Skin epidermis (tissue), 12 donors: Measurements from ENCODE around the gene CADM2.

Experiments
- H3K27ac ChIP-seq, 21 experiments: fragments of 200-600 bp; sonication (generic) in 11 of 21; one replicate each; pipeline ENCODE4 v1.5.0; 2020; ENCODE audit warnings: mild to moderate bottlenecking in 3 of 21, inconsistent platforms in 2 of 21, moderate library complexity in 2 of 21
- H3K4me3 ChIP-seq, 7 experiments: fragments of 200-600 bp; sonication (generic) in 2 of 7; one replicate each; pipeline ENCODE4 v1.5.0; 2020; ENCODE audit warnings: inconsistent platforms in 2 of 7, mild to moderate bottlenecking in 2 of 7, moderate library complexity in 1 of 7

Gene CADM2

GRCh38 chr3:85721409-85722145 lies 762.8 kb downstream of the CADM2 start:
- no peak overlapping the region for H3K4me3 ChIP-seq

GRCh38 chr3:85725809-85726208 lies 767.0 kb downstream of the CADM2 start:
- no peak overlapping the region for H3K27ac ChIP-seq
- no peak overlapping the region for H3K4me3 ChIP-seq

More at GRCh38 chr3:85721409-85722145, 762.8 kb downstream of the CADM2 start:
- no peak overlapping the region for H3K27ac ChIP-seq

GRCh38 chr3:85726241-85726640 lies 767.5 kb downstream of the CADM2 start:
- no peak overlapping the region for H3K4me3 ChIP-seq
- no peak overlapping the region for H3K27ac ChIP-seq

- Histone ChIP-seq H3K27ac (no peak overlapping the region), H3K4me3 (no peak overlapping the region)
Observed at GRCh38 chr3:85737846-85738245, 779.1 kb downstream of the CADM2 start.

- Histone ChIP-seq H3K4me3 (no peak overlapping the region), H3K27ac (no peak overlapping the region)
Observed at GRCh38 chr3:85740561-85740960, 781.8 kb downstream of the CADM2 start.

GRCh38 chr3:85758442-85758841 lies 799.7 kb downstream of the CADM2 start:
- Histone ChIP-seq H3K4me3 (no peak overlapping the region), H3K27ac (no peak overlapping the region)

- H3K27ac ChIP-seq = no peak overlapping the region
- no peak overlapping the region for H3K4me3 ChIP-seq
Observed at GRCh38 chr3:85760342-85760741, 801.6 kb downstream of the CADM2 start.

GRCh38 chr3:85780806-85781205 lies 822.0 kb downstream of the CADM2 start:
- no peak overlapping the region for H3K27ac ChIP-seq

GRCh38 chr3:85781806-85782205 lies 823.0 kb downstream of the CADM2 start:
- Histone ChIP-seq H3K4me3 (no peak overlapping the region), H3K27ac (no peak overlapping the region)

More at GRCh38 chr3:85780806-85781205, 822.0 kb downstream of the CADM2 start:
- no peak overlapping the region for H3K4me3 ChIP-seq

GRCh38 chr3:85783291-85783690 lies 824.5 kb downstream of the CADM2 start:
- no peak overlapping the region for H3K4me3 ChIP-seq

GRCh38 chr3:85785766-85786165 lies 827.0 kb downstream of the CADM2 start:
- H3K27ac ChIP-seq = no peak overlapping the region
- H3K4me3 ChIP-seq = no peak overlapping the region

More at GRCh38 chr3:85783291-85783690, 824.5 kb downstream of the CADM2 start:
- H3K27ac ChIP-seq = no peak overlapping the region

GRCh38 chr3:85790445-85791030 lies 831.7 kb downstream of the CADM2 start:
- no peak overlapping the region for H3K4me3 ChIP-seq
- no peak overlapping the region for H3K27ac ChIP-seq

GRCh38 chr3:85796140-85796539 lies 837.4 kb downstream of the CADM2 start:
- H3K27ac ChIP-seq = no peak overlapping the region
- H3K4me3 ChIP-seq = no peak overlapping the region

- H3K4me3 ChIP-seq = no peak overlapping the region
Observed at GRCh38 chr3:85800676-85801075, 841.9 kb downstream of the CADM2 start.

GRCh38 chr3:85801955-85802354 lies 843.2 kb downstream of the CADM2 start:
- no peak overlapping the region for H3K4me3 ChIP-seq

More at GRCh38 chr3:85800676-85801075, 841.9 kb downstream of the CADM2 start:
- H3K27ac ChIP-seq = no peak overlapping the region

GRCh38 chr3:85808755-85809154 lies 850.0 kb downstream of the CADM2 start:
- no peak overlapping the region for H3K27ac ChIP-seq
- H3K4me3 ChIP-seq = no peak overlapping the region

More at GRCh38 chr3:85801955-85802354, 843.2 kb downstream of the CADM2 start:
- H3K27ac ChIP-seq = no peak overlapping the region

- H3K27ac ChIP-seq = no peak overlapping the region
- H3K4me3 ChIP-seq = no peak overlapping the region
Observed at GRCh38 chr3:85821130-85821756, 862.5 kb downstream of the CADM2 start.

GRCh38 chr3:85835857-85836440 lies 877.2 kb downstream of the CADM2 start:
- H3K27ac ChIP-seq = no peak overlapping the region
- no peak overlapping the region for H3K4me3 ChIP-seq

- Histone ChIP-seq H3K27ac (no peak overlapping the region), H3K4me3 (no peak overlapping the region)
Observed at GRCh38 chr3:85837402-85837801, 878.6 kb downstream of the CADM2 start.

- Histone ChIP-seq H3K4me3 (no peak overlapping the region), H3K27ac (no peak overlapping the region)
Observed at GRCh38 chr3:85838921-85839320, 880.1 kb downstream of the CADM2 start.

GRCh38 chr3:85842081-85842480 lies 883.3 kb downstream of the CADM2 start:
- Histone ChIP-seq H3K27ac (no peak overlapping the region), H3K4me3 (no peak overlapping the region)
